ENCODE measurements around the gene ABHD8.

DNA sequence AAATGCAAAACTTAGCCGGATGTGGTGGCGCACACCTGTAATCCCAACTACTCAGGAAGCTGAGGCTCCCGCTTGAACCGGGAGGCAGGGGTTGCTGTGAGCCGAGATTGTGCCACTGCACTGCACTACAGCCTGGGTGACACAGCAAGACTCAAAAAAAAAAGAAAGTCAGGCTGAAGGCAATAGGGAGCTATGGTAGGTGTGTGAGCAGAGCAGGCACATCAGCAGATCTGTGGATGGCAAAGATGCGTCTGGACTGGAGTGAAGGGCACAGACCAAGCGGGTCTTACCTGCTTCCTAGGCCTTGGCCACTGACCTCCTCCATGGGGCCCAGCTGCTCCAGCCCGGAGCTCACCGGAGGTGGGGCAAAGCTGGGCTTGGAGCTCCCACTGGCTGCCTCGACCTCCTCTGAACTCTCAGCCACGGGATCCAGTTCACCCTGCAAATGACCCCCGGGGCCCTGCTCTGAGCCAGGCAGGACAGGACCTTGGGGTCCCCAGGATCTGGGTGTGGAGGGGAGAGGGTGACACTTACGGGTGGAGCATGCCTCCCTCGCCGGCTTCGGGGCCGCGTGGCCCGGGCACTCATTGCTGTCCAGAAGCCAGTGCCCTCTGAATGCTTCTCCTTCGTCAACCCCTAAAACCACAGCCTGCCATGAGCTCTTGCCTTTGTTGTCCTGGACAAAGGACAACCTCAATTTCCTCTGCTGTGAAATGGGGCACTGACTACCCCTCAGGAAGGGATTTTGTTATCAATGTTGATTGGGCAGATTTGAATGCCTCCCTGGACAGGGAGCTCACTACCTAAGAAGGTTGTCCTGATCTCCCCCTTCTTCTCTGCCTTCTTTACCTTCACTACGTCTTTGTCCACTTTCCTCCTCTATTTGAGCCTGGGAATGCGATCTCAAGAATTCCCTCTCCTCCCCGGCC lies 39.2 kb downstream of the ABHD8 start:
- no peak for TF ChIP-seq EZH2 (IDR thresholded peaks at IDR 0.05; ENCODE audit: insufficient read depth, poor library complexity, severe bottlenecking)
- TF ChIP-seq EZH2phosphoT487 (IDR thresholded peaks at IDR 0.05; ENCODE audit: insufficient read depth, low read depth) = no peak

Data from GM23248 (cell line).